Body of pancreas (tissue), 4 donors: ENCODE results near the gene RAB20. TPM values are rescaled to one million over a fixed set of nuclear protein-coding genes. Genes with fewer than 3 reads are reported as not detected.

Source experiments
- ATAC-seq: fragments of 150-250 bp; one replicate; pipeline ENCODE4 v1.9.1; 2016
- DNase-seq, 4 donors: peaks; one replicate each; pipeline ENCODE4 v3.0.0-alpha.2; 2019
- H3K27ac ChIP-seq, 4 donors: fragments of 200-600 bp; sonication (generic); 1 replicate in 3 of 4; 2 replicates in 1 of 4; pipeline versions ENCODE4 v1.5.1 to v1.6.1; 2016 to 2019; ENCODE audit warnings: mild to moderate bottlenecking in 1 of 4, mixed read lengths in 1 of 4, moderate library complexity in 1 of 4
- H3K27me3 ChIP-seq, 2 donors: fragments of 200-600 bp; sonication (generic); one replicate each; pipeline ENCODE4 v1.6.0; 2016; ENCODE audit warnings: mild to moderate bottlenecking in 1 of 2
- H3K36me3 ChIP-seq, 2 donors: fragments of 200-600 bp; sonication (generic); replicated peaks in 1 of 2; 2 replicates each; pipeline ENCODE4 v1.5.1; 2016; ENCODE audit warnings: low read depth in 2 of 2; ENCODE audit not compliant: insufficient read depth in 1 of 2
- H3K4me1 ChIP-seq: fragments of 200-600 bp; sonication (generic); one replicate; pipeline ENCODE4 v1.6.0; 2016
- H3K4me3 ChIP-seq, 2 donors: fragments of 200-600 bp; sonication (generic); 1 replicate in 1 of 2; 2 replicates in 1 of 2; pipeline ENCODE4 v1.5.1; 2016 to 2019
- H3K9me3 ChIP-seq, 3 donors: fragments of 200-600 bp; sonication (generic); 1 replicate in 2 of 3; 2 replicates in 1 of 3; pipeline ENCODE4 v1.5.1; 2016
- CTCF ChIP-seq, 7 experiments: fragments of 450-650 bp in 4 of 7; fragments of 200-600 bp in 3 of 7; sonication (generic) in 3 of 7; IDR thresholded peaks; one replicate each; pipeline ENCODE4 v1.5.1; 2016 to 2019; ENCODE audit warnings: antibody characterized with exemption in 7 of 7
- POLR2A ChIP-seq, 3 donors: fragments of 450-650 bp; IDR thresholded peaks; one replicate each; pipeline ENCODE4 v1.6.1; 2016; ENCODE audit warnings: antibody characterized with exemption in 3 of 3, mild to moderate bottlenecking in 2 of 3
- WGBS, 2 donors: methylation state at CpG; one replicate each; pipeline ENCODE4 v1.1.5; 2017; 5-methylcytosine and 5-hydroxymethylcytosine counted together
- intact Hi-C: fragments of 100-400 bp; cut with DNase I; formaldehyde crosslinking; loops from one replicate; pipeline ENCODE4 v1.15.1; 2023
- total RNA-seq, 2 donors: library from RNA; depleted of rRNA; stranded (reverse); fragments of >200 nt; gene quantifications; one replicate each; pipeline ENCODE4 v1.1.0, GENCODE V29; 2016

Gene RAB20
- total RNA-seq, 2 donors from 2014 or later = 23.1 to 35.5 TPM

DNA sequence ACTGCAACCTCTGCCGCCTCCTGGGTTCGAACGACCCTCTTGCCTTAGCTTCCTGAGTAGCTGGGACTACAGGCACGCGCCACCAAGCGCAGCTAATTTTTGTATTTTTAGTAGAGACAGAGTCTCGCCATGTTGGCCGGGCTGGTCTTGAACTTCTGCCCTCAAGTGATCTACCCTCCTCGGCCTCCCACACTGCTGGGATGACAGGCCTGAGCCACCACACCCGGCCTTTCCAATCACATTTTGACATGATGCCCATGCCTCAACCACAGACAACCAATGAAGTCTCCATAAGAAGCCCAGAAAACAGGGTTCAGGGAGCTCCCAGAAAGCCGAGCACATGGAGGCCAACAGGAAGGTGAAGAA lies 11.7 kb downstream of the RAB20 start:
- ATAC-seq (no peak), DNase-seq (no peak)
- no peak for TF ChIP-seq CTCF (IDR thresholded peaks at IDR 0.05)
- TF ChIP-seq POLR2A (IDR thresholded peaks at IDR 0.05) = no peak
- Histone ChIP-seq H3K36me3 (no peaks in the 10 kb centered on the region), H3K27me3 (no peaks in the 10 kb centered on the region), H3K27ac (peak overlapping the region in 3 of 4 donors; percentile 66 to 70 (median 69)), H3K9me3 (no peaks in the 10 kb centered on the region), H3K4me3 (no peak overlapping the region), H3K4me1 (peaks cover 88% of the 10 kb centered on the region)
- WGBS, 2 donors = 92 to 96% methylated on average over 10 to 11 of the region's 11 CpGs
- intact Hi-C loops = no loop called here

GRCh38 chr13:110548891-110549794 lies 12.4 kb downstream of the RAB20 start:
- Histone ChIP-seq H3K27me3 (no peaks in the 10 kb centered on the region), H3K4me1 (peaks cover 86% of the 10 kb centered on the region), H3K36me3 (no peaks in the 10 kb centered on the region), H3K4me3 (no peak overlapping the region), H3K27ac (peak overlapping the region in 3 of 4 donors; percentile 25 to 70 (median 69)), H3K9me3 (no peaks in the 10 kb centered on the region)
- ATAC-seq (no peak), DNase-seq (no peak)
- intact Hi-C loops = no loop called here
- 75 to 76% methylated on average over 7 of the region's 7 CpGs for WGBS, 2 donors
- TF ChIP-seq CTCF (IDR thresholded peaks at IDR 0.05) = no peak
- no peak for TF ChIP-seq POLR2A (IDR thresholded peaks at IDR 0.05)

- intact Hi-C loops = no loop called here
- ATAC-seq = peak; percentile 91
- DNase-seq = peak; percentile 91 to 95 (median 95)
- no peaks in the 10 kb centered on the region for H3K36me3 ChIP-seq
- no peak overlapping the region for H3K4me3 ChIP-seq
- H3K27me3 ChIP-seq = no peaks in the 10 kb centered on the region
- H3K4me1 ChIP-seq = peaks cover 92% of the 10 kb centered on the region
- TF ChIP-seq POLR2A (IDR thresholded peaks at IDR 0.05) (no peak), CTCF (IDR thresholded peaks at IDR 0.05) (no peak)
- no peaks in the 10 kb centered on the region for H3K9me3 ChIP-seq
- peak overlapping the region; percentile 61 to 79 (median 68) for H3K27ac ChIP-seq
- 17 to 29% methylated on average over 14 of the region's 14 CpGs for WGBS, 2 donors
Observed at GRCh38 chr13:110546926-110547325, 14.6 kb downstream of the RAB20 start.

DNA sequence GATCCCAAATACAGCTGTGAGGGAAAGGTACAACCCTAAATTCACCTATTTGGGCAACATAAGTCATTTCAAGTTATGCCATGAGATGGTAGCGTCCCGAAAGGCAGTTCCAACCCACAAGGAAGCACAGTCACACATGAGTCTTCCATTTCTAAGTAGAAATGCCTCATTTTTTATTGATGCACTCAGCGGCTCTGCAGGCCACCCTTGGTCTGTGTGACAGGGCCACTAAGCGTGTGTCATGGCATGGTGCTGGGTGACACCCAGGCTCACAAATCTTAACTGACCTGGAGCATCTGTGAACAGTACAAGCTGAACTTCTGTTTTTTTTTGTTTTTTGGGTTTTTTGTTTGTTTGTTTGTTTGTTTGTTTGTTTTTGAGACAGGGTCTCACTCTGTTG lies 15.1 kb downstream of the RAB20 start:
- WGBS, 2 donors = 91 to 99% methylated on average over 4 of the region's 4 CpGs

More for the DNA sequence above, 15.1 kb downstream of the RAB20 start:
- DNase-seq = no peak
- Histone ChIP-seq H3K4me1 (peaks cover 92% of the 10 kb centered on the region), H3K36me3 (no peaks in the 10 kb centered on the region), H3K4me3 (no peak overlapping the region), H3K27ac (peak overlapping the region in 3 of 4 donors; percentile 61 to 79 (median 73)), H3K27me3 (no peaks in the 10 kb centered on the region), H3K9me3 (no peaks in the 10 kb centered on the region)
- ATAC-seq = no peak
- intact Hi-C loops = no loop called here
- TF ChIP-seq CTCF (IDR thresholded peaks at IDR 0.05) = no peak
- TF ChIP-seq POLR2A (IDR thresholded peaks at IDR 0.05) = no peak
